Measurements from ENCODE around the gene DIS3L2. TPM values are rescaled to one million over a fixed set of nuclear protein-coding genes. Genes with fewer than 3 reads are reported as not detected.
A peak's percentile ranks its signal among the peaks of the same experiment; 100 is the strongest.

DIS3L2 gene
- total RNA-seq, 1 experiment from 2014 or later, result 32.6 TPM

DNA sequence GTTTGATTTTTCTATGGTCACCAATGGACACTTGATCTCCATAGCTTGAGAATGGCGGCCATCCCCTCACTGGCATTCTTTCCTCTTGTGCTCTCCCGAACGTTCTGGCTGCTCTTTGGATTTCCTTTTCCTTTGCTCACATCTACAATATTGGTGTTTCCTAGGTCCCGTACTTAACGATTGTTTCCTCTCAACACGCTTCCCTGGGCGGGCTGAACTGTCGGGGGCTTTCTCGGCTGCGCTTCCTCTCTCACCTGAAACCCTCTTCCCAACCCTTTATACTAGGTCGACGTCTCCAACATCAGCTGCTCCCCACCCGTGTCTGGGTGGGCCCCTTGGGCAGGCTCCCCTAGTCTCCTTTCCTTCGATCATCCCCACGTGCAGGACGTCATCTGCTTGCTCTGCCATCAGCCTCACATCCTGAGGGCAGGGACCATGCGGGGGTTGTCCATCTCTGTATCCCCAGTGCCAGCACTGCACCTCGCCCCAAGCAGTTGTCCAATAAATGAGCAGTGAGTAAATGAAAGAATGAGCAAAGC lies 634 bp upstream of the DIS3L2 start:
- BruUV-seq (replicated peaks), result TSS peak; percentile 78
- CTCF ChIA-PET, result no interaction called here
- intact Hi-C loops (cut with micrococcal nuclease), result no loop called here
- POLR2A ChIA-PET, result interaction anchor here (0.7 to 2.4 kb wide), 12 partner anchors 8 to 589 kb away, joined by 3 to 12 read pairs (median 3); partner anchors contain the start of genes COPS7B, EIF4E2 and TIGD1
- no peaks in the 10 kb centered on the region for H3K9me3 Mint-ChIP-seq (ENCODE audit: unreplicated experiment)
- H3K4me3 Mint-ChIP-seq (ENCODE audit: unreplicated experiment), result peak overlapping the region; percentile 79
- H3K4me1 Mint-ChIP-seq (ENCODE audit: insufficient read depth, unreplicated experiment), result peaks cover 23% of the 10 kb centered on the region
- TF ChIP-seq CTCF (IDR thresholded peaks at IDR 0.05; ENCODE audit: unreplicated experiment), result no peak
- no peaks in the 10 kb centered on the region for H3K27me3 Mint-ChIP-seq (ENCODE audit: insufficient read depth, unreplicated experiment)
- no peaks in the 10 kb centered on the region for H3K36me3 Mint-ChIP-seq (ENCODE audit: insufficient read depth, unreplicated experiment)
- DNase-seq (ENCODE audit: unreplicated experiment), result no peak
- peak overlapping the region; percentile 57 for H3K27ac Mint-ChIP-seq (ENCODE audit: low read depth, unreplicated experiment)

DNA sequence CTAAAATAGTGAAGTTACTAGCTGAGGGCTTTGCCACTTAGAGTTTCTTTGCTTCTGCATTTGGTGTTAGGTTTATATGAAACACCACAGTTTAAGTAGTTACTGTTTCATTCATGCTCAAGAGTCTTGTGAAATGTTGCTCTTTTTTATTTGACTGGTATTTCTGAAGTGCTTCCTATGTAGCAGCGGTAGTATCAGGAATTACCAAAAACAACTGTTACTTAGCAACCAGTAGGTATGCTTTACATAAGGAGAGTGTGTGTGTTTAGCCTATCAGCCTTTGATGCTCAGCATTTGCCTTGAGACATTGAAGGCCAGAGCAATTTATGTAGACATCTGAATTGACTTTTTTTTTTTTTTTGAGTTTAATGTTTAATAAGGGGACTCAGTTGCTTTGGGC lies 3.6 kb downstream of the DIS3L2 start:
- Mint-ChIP-seq H3K4me3 (ENCODE audit: unreplicated experiment) (no peak overlapping the region), H3K4me1 (ENCODE audit: insufficient read depth, unreplicated experiment) (peaks cover 29% of the 10 kb centered on the region), H3K9me3 (ENCODE audit: unreplicated experiment) (no peaks in the 10 kb centered on the region), H3K27ac (ENCODE audit: low read depth, unreplicated experiment) (no peak overlapping the region), H3K36me3 (ENCODE audit: insufficient read depth, unreplicated experiment) (peaks cover 5% of the 10 kb centered on the region), H3K27me3 (ENCODE audit: insufficient read depth, unreplicated experiment) (no peaks in the 10 kb centered on the region)
- intact Hi-C loops (cut with micrococcal nuclease), result no loop called here
- no peak for DNase-seq (ENCODE audit: unreplicated experiment)
- ChIA-PET CTCF (interaction anchor here (0.9 kb wide), 1 partner anchor 22 kb away, joined by 3 read pairs; no protein-coding TSS in a partner anchor), POLR2A (interaction anchor here (0.7 kb wide), 1 partner anchor 8 kb away, joined by 3 read pairs; no protein-coding TSS in a partner anchor)
- BruUV-seq (replicated peaks), result no TSS peak
- TF ChIP-seq CTCF (IDR thresholded peaks at IDR 0.05; ENCODE audit: unreplicated experiment), result no peak

DNA sequence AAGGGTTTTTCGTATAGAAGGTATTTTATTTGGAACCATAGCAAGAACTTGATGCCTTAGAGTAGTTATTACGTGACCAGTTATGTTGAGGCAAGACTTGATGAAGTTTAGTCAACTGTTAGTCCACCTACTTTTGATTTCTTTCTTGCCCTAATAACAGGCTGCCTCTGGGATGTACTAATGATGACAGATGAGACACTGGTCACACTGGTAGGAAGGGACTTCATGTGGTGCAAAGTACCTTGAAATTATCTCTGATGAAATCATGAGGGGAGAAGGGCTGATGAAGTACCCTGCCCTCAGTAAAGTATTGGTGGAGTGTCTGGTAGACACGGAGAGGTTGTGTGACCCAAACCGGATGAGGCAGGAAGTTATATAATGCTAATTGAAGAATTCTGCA lies 5.4 kb downstream of the DIS3L2 start:
- H3K27me3 Mint-ChIP-seq (ENCODE audit: insufficient read depth, unreplicated experiment), result no peaks in the 10 kb centered on the region
- no TSS peak for BruUV-seq (replicated peaks)
- intact Hi-C loops (cut with micrococcal nuclease), result no loop called here
- no peak overlapping the region for H3K4me3 Mint-ChIP-seq (ENCODE audit: unreplicated experiment)
- no peaks in the 10 kb centered on the region for H3K9me3 Mint-ChIP-seq (ENCODE audit: unreplicated experiment)
- no peak for TF ChIP-seq CTCF (IDR thresholded peaks at IDR 0.05; ENCODE audit: unreplicated experiment)
- peaks cover 21% of the 10 kb centered on the region for H3K4me1 Mint-ChIP-seq (ENCODE audit: insufficient read depth, unreplicated experiment)
- H3K36me3 Mint-ChIP-seq (ENCODE audit: insufficient read depth, unreplicated experiment), result peaks cover 5% of the 10 kb centered on the region
- no peak for DNase-seq (ENCODE audit: unreplicated experiment)
- CTCF ChIA-PET, result no interaction called here
- POLR2A ChIA-PET, result no interaction called here
- H3K27ac Mint-ChIP-seq (ENCODE audit: low read depth, unreplicated experiment), result no peak overlapping the region

DNA sequence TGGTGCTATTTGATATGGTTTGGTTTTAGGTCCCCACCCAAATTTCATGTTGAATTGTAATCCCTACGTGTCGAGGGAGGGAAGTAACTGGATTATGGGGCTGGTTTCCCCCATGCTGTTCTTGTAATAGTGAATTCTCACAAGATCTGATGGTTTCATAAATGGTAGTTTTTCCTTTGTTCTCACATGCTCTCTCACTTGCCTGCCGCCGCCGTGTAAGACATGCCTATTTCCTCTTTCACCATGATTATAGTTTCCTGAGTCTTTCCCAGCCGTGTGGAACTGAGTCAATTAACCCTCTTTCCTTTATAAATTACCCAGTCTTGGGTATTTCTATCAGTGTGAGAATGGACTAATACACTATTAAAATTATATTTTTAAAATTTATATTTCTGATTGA lies 7.3 kb downstream of the DIS3L2 start:
- Mint-ChIP-seq H3K27me3 (ENCODE audit: insufficient read depth, unreplicated experiment) (no peaks in the 10 kb centered on the region), H3K9me3 (ENCODE audit: unreplicated experiment) (no peaks in the 10 kb centered on the region), H3K36me3 (ENCODE audit: insufficient read depth, unreplicated experiment) (peaks cover 5% of the 10 kb centered on the region), H3K4me3 (ENCODE audit: unreplicated experiment) (no peak overlapping the region), H3K4me1 (ENCODE audit: insufficient read depth, unreplicated experiment) (peaks cover 21% of the 10 kb centered on the region), H3K27ac (ENCODE audit: low read depth, unreplicated experiment) (no peak overlapping the region)
- intact Hi-C loops (cut with micrococcal nuclease), result no loop called here
- BruUV-seq (replicated peaks), result no TSS peak
- no peak for DNase-seq (ENCODE audit: unreplicated experiment)
- POLR2A ChIA-PET, result no interaction called here
- CTCF ChIA-PET, result interaction anchor here (0.6 kb wide), 1 partner anchor 14 kb away, joined by 4 read pairs; no protein-coding TSS in a partner anchor
- TF ChIP-seq CTCF (IDR thresholded peaks at IDR 0.05; ENCODE audit: unreplicated experiment), result no peak
